HFF-Myc (cell line): ENCODE results near the gene FRMD4B.

ENCODE experiments used
- DNase-seq: peaks from one replicate; pipeline ENCODE4 v3.0.0-alpha.2; 2011; ENCODE audit warnings: low read depth; ENCODE audit errors: extremely low read depth
- H3K4me3 ChIP-seq: replicated peaks from 2 replicates; pipeline ENCODE4 v1.5.1; 2011; ENCODE audit warnings: low read depth, mild to moderate bottlenecking, control low read depth, low read length
- TF ChIP-seq, protein P1 (sequence below): IDR thresholded peaks from 2 replicates; pipeline ENCODE4 v1.5.1; 2012; ENCODE audit warnings: mild to moderate bottlenecking, low read depth, low read length, control low read depth; ENCODE audit errors: missing control alignments

FRMD4B gene

DNA sequence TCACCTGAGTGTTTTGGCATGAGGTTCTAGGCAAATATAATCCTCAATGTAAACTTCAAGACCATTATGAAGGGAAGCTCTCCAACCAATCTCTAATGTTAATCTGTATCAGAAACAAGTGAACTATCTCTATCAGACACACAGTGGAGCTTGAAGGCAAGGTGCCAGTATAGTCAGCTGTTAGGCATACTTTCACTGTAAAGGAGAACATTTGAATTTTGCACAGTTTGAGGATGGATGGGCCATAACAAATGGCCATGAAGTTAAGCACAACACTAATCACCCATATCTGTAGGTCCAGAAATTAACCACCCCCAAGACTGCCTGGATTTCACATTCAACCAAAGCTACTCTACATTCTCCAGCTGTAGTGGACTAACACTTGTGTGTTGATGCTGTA lies 194.4 kb downstream of the FRMD4B start:
- DNase-seq: no peak
- TF ChIP-seq, protein P1, sequence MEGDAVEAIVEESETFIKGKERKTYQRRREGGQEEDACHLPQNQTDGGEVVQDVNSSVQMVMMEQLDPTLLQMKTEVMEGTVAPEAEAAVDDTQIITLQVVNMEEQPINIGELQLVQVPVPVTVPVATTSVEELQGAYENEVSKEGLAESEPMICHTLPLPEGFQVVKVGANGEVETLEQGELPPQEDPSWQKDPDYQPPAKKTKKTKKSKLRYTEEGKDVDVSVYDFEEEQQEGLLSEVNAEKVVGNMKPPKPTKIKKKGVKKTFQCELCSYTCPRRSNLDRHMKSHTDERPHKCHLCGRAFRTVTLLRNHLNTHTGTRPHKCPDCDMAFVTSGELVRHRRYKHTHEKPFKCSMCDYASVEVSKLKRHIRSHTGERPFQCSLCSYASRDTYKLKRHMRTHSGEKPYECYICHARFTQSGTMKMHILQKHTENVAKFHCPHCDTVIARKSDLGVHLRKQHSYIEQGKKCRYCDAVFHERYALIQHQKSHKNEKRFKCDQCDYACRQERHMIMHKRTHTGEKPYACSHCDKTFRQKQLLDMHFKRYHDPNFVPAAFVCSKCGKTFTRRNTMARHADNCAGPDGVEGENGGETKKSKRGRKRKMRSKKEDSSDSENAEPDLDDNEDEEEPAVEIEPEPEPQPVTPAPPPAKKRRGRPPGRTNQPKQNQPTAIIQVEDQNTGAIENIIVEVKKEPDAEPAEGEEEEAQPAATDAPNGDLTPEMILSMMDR: no peak
- no peak overlapping the region for H3K4me3 ChIP-seq

DNA sequence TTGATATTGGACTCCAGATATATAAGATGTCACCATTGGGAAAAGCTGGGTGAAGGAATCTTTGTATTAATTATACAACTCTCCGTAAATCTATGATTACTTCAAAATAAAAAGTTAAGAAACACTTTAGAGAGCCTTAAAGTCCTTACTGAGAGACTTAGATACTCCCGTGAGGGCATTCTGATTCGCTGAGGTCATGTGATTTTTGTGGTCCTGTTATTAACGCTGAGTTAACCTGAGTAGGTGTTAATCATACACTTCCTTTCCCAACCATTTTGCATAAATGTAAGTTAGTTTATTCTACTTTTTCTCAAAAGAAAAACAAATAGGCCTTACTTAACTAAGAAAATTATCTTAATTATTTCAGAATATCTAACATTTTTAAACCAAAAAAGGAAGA lies 196.4 kb downstream of the FRMD4B start:
- DNase-seq: no peak
- H3K4me3 ChIP-seq: no peak overlapping the region
- TF ChIP-seq, protein P1: no peak

DNA sequence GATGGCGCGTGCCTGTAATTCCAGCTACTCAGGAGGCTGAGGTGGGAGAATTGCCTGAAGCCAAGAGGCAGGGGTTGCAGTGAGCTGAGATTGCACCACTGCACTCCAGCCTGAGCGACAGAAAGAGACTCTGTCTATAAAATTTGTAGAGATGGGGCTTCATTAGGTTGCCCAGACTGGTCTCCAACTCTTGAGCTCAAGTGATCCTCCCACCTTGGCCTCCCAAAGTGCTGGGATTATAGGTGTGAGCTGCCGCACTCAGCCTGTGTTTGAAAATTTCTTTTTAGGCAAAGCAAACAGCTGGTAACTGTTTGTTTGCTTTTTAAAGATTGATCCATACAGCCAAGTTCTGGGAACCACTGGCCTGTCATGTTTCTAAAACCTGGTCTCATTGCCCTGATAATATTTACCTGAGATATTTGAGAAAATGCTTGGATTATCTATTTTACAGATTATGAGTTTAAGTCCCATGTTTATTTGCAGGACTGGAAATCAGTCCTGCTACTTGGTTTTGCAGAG lies 199.3 kb downstream of the FRMD4B start:
- no peak for DNase-seq
- no peak overlapping the region for H3K4me3 ChIP-seq
- TF ChIP-seq, protein P1: no peak

DNA sequence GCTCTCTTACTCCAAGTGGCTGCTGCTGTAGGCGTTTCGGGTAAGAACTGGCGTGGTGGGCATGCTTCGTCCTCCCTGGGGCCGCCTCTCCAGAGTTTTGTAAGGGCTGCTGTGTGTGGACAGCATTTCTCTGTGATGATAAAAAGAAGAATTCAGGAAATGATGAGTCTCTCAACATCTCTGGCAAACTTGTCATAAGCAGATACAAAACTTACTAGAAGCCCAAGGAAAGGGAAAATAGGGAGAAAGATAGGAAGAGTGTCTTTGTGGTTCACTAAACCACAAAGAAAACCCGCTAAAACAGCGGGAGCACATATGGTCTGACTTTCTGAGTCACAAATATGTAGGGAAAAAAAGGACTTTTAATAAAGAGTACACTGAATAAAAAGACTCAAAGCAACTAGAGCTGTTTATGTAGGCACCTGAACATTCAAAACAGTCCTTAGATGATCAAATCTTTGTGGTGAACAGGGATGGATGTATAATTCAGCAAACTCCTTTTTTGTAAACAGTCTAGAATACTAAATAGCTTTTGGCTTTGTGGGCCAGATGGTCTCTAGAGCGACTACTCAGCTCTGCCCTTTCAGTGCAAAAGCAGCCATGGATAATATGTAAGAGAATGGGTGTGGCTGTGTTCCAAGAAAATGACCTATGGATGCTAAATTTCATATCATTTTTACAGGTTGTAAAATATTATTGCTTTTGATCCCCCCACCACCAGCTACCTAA lies 203.1 kb downstream of the FRMD4B start:
- DNase-seq: peak; percentile 16

DNA sequence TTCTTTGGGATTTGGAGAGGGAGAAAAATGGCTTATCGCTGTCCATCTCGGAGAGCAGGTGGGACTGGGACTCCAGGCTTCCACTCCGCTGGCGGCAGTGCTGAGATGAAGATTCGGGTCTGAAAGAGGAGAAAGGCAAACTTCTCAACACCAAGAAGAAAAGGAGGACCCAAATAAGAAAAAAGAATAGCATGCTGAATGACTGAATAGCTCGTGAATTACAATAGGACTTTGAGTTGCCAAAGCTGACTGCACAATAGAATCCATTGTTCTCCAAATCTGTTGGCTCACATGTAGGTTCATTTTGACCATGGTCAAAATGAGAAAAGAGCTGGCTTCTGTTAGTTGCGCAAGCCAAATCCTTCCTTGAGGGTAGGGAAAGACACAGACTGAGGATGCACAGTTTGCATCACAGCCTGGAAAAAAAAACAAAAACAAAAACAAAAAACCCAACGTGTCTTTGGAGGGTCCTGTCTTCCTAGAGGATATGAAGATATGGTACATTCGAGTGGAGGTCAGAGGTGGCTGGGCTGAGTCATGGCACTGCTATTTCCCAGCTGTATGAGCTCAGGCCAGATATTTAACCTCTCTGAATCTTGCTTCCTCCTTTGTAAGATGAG lies 204.2 kb downstream of the FRMD4B start:
- TF ChIP-seq, protein P1: no peak
- H3K4me3 ChIP-seq: no peak overlapping the region
- peak; percentile 57 for DNase-seq

More for the DNA sequence above, 203.1 kb downstream of the FRMD4B start:
- H3K4me3 ChIP-seq: no peak overlapping the region
- TF ChIP-seq, protein P1: no peak

DNA sequence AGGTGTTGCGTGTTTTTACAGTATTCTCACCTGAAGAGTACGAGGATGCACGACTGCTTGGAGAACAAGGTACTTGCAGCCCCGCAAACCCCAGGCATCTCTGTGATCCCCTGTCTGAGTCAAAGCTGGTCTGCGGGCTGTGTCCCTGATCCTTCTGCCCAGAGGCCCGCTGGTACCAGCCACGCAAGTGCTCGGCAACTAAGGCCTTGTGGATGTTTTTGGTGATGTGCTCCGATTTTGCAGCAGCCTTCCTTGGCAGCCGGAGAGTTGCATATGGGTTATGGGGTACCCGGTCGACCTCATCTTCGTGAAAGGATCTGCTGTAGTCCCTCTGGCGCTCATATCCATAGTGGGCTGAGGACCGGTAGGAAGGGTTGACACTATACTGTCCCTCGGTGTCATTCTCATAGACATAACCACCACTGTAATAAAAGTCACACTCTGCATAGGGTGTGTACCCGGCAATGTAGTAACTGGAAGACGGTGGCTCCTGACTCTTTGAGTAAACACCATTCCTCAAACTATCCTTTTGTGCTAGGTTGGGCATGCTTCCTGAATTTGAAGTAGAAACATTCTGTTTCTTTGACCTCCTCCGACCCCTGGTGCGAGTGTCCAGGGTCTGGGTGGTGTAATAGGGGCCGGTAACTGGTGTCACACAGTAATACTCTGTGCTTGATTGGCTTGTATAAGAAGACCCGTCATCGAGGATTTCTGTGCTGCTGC lies 204.9 kb downstream of the FRMD4B start:
- DNase-seq: no peak
- no peak overlapping the region for H3K4me3 ChIP-seq
- TF ChIP-seq, protein P1: no peak
